Right hindlimb (tissue), 1 donor: ENCODE results near the gene COL18A1.

Experiments used
- DNase-seq: peaks from one replicate; pipeline ENCODE4 v3.0.0-alpha.2; 2018

Gene COL18A1

DNA sequence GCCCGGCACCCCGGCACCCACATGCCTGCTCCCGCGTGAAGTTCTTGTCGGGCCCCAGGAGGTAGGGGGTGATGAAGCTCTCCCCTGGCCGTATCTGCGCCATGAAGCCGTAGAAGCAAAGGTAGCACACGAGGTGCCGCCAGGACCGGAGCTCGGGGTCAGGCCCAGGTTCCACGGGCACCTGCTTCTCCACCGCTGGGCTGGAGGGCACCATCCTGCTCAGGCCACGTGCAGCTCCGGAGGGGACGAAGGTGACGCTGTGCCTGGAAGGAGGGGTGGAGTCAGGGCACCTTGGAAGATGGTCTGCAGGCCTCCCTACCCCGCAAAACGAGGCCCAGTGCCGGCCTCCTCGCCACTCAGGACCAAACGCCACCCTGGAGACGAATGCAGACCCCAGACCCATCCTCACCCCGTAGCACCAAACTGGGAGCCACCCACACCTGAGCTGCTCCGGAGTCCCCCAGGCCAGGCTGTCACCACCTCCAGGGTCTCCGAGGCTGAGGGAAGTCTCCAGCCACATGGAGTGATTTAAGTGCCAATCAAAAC, 132.9 kb downstream of the COL18A1 start:
- no peak for DNase-seq

DNA sequence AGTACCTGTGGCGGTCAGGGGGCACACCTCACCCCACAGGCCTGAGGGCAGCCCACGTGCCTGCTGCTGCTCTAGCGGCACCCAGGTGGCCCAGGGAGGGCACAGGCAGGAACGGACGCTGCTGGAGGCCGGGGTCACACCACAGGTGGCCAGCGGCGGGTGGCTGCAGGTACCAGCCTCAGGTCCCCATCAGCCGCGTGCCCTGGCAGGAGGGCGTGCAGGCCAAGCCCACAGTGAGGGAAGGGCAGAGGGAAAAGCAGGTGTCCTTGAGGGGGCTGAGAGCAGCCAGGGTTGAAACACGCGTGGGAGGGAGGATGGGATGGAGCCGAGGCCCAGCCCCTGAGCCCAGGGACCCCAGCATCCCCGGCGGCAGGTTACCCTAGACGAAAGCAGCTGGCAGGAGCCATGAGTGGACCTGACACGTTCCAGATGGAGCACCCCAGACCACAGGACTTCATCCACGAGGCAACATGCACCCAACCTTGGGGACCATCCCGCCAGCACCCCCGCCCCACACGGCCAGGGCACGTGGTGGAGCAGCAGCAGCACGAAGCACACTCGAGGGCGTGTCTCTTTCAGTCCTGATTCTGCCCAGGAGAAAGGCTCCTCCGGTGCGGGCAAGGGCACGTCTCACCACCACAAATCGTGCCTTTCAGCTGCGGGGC, 133.5 kb downstream of the COL18A1 start:
- peak; percentile 16 for DNase-seq

DNA sequence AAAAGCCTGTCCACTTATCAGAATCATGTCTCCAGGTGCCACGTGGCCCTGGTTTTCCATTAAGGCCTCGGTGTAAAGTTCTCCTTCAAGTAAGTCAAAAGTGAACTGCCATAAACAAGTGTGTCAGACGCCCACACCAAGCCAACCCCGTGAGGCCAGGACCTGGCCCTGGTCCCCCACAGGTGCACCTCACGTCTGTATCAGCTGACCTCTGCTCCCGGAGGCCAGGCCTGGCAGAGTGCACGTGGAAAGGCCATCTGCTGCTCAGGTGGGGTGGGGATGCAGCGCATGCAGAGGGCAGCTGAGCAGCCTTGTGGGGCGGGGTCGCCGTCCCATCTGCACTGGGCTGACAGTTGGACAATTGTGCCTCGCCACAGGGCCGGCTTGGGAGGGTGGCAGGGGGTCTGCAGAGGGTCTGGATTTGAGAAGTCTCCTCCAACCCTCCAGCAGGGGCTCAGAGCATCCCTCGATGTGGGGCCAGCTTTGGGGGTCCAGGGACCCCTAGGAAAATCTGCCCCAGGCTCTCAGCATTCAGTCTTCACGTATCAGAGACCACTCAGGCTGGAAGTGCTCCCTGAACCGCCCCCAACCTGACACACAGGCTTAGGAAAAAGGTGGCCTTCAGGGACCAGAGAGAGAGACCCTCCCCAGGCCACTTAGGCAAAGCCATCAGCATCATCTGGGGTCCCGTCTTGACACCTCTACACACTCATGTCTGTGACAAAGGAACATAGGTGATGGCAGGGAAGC, 134.3 kb downstream of the COL18A1 start:
- DNase-seq, result peak; percentile 11

DNA sequence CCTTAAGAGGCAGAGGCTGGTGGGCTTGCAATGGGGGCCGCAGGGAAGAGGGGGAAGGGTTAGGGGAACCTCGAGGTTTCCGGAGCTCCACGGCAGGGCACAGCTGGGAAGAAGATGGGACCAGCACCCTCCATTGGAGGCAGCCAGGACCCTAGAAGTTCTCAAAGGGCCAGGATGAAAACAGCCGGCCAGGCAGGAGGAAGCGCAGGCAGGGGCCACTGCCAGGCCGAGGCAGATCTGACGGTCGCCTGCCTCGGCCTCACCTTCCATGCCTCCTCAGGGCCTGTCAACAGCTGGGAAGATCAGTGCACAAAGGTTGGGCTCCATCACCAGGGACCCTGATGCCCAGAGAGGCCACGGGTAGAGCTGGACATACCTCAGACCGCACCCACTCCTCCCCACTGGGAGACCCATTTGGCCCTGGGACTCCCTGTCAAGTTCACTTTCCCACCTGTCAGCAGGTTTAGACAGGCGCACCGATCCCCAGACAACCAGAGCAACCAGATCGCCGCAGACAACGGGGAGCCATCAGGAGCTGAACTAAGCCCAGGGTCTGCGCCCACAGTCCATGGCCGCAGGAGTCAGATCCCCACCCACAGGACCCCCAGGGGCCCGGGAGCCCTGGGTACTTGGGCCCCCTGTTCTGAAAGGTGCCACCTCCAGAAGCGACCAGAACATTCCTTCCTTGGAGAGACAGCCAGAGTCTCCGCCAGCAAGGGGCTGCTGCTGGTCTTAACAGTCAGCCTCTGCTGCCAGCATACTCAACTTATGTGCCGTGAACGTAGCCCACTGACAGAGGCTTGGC, 135.0 kb downstream of the COL18A1 start:
- DNase-seq, result peak; percentile 13

DNA sequence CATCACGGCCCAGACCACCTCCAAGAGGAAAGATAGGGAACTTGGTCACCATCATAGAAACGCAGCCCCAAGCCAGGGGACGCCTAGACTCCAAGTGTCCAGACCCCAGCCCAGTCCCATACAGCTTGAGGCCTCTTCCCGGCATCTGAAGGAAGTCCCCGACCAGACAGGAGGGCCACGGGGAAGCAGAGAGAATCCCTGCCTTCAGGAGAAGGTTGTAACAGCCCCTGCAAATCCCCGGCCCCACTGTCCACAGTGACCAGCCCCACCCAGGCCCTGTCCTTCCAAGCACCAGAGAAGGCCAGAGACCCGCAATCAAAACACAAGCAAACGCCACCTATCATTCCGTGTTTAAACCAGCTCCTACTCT, 135.6 kb downstream of the COL18A1 start:
- DNase-seq, result no peak

DNA sequence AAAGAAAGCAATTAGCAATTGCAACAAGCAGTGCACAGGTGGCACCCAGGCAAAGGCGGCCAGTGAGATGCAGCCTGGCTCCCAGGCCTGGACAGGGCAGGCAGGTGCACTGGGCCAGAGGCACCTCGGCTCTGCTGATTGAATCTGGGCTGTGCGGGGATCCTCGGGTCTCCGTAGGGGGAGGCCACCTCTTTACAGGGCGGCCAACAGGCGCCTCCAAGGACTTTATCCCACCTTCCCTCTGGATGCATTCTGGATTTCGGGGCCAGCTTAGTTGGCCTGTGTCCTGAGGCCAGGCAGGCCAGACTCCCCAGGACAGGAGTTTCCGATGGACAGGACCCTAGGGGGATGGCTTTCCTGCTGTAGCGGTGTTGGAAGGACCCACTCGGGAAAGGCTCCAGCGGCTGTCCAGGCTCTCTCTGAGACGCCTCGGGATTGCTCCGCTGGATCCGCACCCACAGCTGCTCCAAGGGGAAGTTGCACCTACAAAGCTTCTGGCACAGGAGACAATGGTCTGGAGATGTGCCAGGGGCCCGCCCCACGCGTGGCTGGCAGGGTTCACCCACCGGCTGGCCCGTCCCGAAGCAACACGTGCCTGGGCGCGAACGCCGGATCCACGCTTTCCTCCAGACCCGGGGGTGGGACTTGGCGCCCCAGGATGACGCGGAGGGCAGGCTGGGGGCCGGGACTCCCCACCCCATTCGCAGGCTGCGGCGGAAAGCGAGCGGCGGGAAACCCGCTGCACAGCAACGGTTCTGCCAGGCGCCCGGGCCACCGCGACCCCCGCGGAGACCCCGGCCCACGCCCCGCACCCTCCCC, 136.5 kb downstream of the COL18A1 start:
- DNase-seq, result peak; percentile 79

DNA sequence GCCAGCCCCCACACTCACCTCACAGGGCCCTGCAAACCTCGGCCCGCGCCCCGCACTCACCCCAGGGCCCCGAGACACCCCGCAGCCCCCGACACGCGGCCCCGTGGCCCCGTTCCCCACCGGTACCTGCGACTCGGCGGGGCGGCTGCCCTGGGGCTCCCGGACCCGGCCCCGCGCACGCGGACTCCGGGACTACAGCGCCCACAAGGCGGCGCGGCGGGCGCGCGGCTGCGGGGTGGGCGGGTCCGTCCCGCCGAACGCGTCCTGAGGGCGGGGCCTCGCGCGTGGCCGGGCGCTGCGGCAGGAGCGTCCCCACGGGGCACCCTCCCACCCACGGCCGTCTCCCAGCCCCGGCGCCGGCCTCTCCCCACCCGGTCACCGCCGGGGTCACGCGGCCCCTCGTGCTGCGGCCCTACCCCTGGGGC, 137.3 kb downstream of the COL18A1 start, which contains the start of gene SLC19A1:
TSS of gene SLC19A1 (minus strand) at position 199 of the 425 bp plus-strand sequence. CDS start 4,481 bp downstream, outside the sequence.
- DNase-seq, result peak; percentile 68

DNA sequence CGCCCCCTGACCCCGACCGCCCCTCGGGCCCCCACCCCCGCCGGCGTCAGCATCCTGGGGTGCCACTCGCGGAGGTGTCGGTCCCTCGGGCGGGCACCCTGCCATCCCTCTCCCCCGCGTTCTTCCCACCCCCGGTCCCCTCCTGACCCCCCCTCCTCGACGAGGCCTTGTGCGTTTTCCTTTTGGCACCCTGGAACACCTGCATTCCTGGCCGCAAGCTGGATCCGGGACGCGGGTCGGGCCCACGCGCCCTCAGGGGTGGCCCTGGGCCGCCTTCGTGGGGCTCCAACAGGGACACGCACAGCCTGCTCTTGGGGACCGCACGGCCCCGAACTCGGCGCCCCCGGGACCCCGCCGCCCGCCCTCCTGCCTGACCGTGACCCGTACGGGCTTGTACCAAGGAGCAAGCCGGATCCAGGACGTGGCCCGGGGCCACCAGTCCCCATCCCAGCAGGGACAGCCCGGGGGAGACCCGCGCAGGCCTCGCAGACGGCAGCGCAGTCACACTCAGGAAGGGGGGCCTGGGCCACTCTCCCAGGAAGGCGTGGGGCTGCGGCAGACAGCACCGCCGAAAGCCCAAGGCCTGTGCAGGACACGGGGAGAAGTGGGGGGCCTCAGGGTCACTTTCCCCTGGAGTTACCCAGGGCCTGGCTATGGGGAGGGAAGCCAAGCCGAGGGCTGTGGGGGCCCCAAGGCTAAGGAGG, 137.9 kb downstream of the COL18A1 start:
- no peak for DNase-seq

DNA sequence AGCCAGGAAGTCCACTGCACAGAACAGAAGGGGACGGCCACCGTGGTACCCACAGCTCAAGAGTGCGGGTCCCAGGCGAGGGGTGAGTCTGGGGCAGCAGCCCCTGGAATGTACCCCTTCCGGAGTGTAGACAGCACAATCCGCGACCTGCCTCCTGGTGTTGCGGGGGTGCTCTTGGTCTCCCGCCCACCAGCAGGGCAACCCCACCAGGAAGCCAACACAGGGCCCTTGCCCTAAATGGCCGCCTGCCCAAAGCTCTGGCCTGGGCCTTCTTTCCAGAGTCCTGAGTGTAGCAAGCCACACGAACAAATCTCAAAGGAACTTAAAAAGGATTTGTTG, 138.4 kb downstream of the COL18A1 start:
- no peak for DNase-seq

DNA sequence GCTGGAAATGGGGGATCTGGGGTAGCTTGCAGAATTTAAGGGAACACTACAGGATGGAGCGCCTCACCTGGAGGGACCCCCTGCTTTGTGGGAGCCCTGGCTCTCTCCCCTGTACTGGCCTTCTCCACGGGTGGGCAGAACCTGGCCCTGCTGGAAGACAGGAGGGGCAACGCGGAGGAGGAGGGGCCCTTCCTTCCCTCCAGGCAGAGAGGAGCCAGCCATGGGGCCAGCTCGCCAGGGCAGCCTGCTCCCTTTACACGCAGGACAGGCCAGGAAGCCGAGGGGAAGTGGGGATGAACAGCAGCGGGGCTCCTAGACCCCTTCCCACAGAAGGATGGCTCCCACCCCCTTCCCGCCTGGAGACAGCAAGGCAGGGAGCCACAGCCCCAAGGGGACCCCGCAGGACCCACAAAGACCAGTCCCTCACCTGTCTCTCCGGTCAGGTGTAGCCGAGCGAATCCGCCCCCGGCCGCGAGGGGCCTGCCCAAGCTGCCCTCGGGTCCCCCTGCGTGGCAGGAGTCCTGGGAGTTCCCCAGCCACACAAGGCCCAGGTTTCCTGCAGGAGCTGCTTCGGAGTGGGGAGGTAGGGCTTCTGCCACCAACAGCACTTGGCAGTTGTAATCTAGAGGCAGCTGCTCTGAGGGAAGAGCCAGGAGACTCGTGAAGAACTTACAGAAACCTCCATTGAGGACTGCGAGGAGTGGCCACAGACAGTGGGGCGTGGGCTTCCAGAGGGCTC, 138.9 kb downstream of the COL18A1 start:
- no peak for DNase-seq

DNA sequence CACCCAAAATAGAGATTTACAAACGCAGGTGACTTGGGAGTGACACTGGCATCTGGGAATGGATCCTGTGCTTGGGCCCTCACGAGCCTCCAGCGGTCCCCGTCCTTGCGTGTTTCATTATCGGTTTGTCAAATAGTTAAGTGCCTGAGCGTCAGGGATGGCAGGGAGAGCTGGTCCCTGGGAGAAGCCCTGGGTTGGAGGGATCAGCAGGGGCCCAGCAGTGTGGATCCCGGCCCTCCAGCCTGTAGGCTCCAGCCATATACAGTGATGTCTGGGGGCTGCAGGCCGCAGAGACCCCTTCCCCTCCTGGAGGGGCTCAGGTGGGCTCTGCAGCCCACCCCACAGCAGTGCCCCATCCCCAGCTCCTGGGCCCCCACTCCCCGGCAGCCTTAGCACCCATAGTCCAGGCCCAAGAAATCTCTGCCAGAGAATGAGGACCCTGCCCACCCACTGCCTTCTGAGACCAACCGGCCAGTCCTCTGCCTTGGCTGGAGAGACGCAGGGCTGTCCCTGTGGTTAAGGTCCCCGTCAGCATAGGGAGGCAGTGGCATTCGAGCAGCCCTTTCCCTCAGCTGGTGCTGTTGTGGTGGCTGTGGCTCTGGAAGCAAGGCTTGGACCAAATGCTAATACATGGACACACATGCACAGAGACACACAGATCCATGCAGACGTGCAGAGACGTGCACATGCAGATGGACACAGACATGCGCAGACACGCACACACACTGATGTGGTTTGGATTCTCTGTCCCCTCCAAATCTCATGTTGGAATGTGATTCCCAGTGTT, 139.7 kb downstream of the COL18A1 start:
- no peak for DNase-seq

DNA sequence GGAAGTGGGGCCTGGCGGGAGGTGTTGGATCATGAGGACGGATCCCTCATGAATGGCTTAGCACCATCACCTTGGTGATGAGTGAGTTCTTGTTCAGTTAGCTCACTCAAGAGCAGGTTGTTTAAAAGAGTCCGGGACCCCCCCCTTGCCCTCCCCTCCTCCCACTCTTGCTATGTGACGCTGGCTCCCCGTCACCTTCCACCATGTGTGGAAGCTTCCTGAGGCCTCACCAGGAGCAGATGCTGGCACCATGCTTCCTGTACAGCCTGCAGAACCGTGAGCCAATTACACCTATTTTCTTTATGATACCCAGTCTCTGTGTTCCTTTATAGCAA, 140.2 kb downstream of the COL18A1 start:
- no peak for DNase-seq

DNA sequence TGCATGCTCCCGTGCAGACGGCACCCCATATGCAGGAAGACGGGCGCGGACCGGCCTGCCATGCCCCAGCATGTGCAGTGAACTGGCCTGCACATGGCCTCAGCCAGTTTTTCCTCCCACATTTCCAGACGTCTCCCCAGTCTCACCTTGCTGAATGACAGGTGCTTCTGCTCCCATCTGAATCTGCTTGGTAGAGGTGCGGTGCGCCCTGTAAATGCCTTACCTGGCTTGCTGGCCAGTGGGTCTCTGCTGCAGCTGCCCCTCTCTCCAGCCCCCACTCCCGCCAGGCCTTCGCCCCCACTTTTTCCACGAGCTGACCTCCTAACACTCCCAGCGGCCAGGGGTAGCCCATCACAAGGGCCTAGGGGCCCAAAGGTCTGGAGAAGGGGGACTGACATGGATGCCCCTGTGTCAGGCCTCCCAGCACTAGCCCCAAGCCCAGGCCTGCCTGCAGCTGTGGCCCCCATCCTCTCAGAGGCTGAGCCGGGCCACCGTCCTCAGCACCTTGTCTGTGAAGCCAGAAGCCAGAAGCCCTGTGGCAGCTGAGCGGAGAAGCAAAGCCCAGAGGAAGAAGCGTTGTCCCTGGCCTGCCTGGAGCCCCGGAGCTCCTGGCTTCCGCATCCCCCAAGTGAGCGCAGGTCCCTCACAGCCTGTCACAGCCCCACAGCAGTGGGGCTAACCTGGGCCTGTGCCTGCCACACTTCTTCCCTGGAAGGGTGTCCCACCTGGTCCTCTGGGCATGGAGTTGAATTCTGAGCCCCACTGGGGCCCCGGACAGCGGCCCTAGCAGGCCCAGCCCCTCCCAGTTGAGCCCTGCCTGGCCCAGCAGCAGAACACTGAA, 140.9 kb downstream of the COL18A1 start:
- no peak for DNase-seq

DNA sequence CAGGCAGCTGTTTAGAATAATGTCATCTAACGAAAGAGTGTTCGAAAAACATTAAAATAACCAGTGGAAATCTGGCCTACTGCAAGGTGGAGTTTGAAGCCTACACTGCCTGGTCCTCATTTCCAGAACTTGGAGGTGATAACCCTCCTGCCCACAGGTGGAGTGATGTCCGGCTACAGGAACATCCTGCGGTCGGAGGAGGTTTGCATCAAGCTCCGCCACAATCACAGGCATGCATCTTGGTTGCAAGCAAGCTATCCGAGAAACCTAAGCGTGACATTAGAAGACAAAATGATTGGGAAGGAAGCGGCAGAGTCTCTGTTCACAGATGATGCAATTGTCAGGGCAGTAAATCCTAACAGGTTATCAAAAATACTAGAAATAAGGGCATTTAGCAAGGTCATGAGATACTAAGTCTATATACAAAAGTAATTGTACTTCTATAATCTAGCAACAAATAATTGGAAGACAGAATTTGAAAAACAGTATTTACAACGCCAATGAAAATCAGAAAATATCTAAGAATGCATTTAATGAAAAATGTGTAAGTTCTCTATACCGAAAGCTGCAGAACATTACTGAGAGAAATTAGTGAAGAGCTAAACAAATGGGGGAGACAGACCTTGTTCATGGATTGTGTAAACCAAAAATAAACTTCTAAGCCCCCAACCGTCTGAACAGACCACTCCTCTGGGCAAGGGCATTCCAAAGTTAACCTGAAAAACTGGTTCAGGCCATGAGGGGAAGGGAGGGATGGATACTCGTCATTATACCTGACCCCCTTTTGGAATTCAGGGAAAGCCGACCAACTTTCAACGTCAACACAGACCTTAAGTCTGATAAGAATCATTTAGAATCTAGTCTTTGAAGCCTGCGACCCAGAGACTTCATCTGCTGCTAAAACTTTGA, 141.9 kb downstream of the COL18A1 start:
- DNase-seq, result no peak

DNA sequence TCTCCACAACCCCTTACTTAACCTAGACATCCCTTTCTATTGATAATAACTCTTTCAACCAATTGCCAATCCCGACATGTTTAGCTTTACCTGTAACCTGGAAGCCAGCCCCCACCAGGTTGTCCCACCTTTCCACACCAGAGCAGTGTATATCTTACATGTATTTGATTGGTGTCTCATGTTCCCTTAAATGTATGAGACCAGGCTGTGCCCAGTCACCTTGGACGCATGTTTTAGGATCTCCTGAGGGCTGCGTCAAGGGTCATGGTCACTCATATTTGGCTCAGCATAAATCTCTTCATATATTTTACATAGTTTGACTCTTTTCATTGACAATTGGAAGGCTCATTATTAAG, 142.6 kb downstream of the COL18A1 start:
- DNase-seq, result no peak

DNA sequence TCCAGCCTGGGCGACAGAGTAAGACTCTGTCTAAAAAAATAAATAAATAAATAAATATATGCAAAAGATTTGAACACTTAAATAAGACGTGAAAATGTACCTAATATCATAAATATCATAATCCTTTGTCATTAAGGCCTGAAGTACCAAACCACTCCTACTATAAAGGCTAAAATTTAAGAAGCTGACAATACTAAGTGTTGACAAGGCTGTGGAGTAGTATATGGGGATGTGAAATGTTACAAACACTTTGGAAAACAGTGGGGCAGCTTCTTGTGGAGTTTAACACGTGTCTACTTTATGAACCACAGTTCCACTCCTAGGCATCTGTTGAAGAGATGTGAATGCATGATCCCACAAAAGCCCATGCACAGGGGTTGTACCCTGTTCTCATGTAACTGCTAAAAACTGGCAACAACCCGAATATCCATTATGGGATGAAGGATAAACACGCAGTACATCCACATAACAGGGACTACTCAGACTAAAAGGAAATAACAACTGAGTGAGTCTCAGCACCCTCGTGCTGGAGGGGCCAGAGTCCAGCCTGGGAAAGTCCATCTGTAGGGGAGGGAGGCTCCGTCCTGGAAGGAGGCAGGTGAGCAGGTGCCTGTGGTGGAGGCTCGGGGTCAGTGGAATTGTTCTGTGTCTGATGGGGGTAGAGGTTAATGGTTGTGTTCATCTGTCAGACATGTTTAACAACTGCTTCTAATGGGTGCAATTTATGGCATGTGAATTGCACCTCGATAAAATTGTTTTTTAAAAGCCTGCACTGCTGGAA, 143.9 kb downstream of the COL18A1 start:
- DNase-seq, result no peak

DNA sequence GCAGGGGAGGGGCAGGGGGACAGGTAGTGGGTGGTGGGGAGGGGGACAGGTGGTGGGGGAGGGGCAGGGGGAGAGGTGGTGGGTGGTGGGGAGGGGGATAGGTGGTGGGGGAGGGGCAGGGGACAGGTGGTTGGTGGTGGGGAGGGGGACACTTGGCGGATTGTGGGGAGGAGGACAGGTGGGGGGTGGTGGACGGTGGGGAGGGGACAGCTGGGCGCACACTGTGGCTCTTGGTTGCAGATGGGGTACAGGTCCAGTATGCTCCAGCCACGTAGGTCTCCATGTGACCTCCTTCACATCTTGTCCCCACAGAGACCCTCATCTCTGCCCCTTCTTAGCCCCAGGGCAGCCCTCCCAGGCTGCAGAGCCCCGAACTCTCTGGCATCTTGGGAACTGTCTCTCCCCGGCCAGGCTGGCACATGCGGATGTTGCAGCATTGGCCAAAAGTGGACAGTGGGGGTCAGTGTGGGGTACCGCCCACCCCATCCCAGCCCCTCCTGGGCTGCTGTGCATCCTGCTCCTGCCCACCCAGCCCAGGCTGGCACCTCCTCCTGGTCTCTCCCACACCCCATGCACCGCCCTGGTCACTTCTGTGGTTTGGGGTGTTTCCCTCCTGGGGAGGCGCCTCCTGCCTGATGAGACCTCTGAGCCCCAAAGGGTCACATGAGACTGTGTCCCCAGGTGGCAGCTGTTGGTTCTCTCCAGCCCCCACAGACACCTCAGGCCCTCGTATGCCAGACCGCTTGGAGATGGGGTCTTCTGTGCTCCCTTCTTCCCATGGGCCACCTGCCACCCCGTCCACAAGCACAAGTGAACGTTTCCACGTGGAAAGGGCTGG, 144.9 kb downstream of the COL18A1 start:
- no peak for DNase-seq
